OCI-LY7 (cell line): Measurements from ENCODE around the gene RIMKLB. TPM values are rescaled to one million over a fixed set of nuclear protein-coding genes. Genes with fewer than 3 reads are reported as not detected.

Experiments
- BruUV-seq: library from RNA; stranded (reverse); fragments of 400-500 nt; replicated peaks from 2 replicates; lab custom pipeline; 2021; lab: Mats Ljungman, UMichigan
- CTCF ChIA-PET: fragments of 300-600 bp; sonication (Branson Sonifier 250); formaldehyde crosslinking; loops from one replicate; lab custom pipeline; 2022; ENCODE audit warnings: antibody characterized with exemption; ENCODE audit not compliant: unreplicated experiment; lab: Charles Lee
- POLR2A ChIA-PET: fragments of 300-600 bp; sonication (Branson Sonifier 250); formaldehyde crosslinking; loops from one replicate; lab custom pipeline; 2022; ENCODE audit warnings: antibody characterized with exemption; lab: Charles Lee
- DNase-seq: peaks from one replicate; pipeline ENCODE4 v3.0.0-alpha.2; 2015; ENCODE audit warnings: low spot score
- H2AFZ ChIP-seq: fragments of 200-600 bp; sonication (generic), shearing (Covaris generic); 2 replicates; pipeline ENCODE4 v1.6.1; 2014; ENCODE audit warnings: mild to moderate bottlenecking, antibody characterized with exemption, low read length, moderate library complexity
- H3K27ac ChIP-seq: fragments of 200-600 bp; sonication (generic); 2 replicates; pipeline ENCODE4 v1.5.1; 2014; ENCODE audit warnings: mixed run types, low read depth, mild to moderate bottlenecking, moderate library complexity, low read length, inconsistent platforms; ENCODE audit not compliant: poor library complexity, severe bottlenecking
- H3K36me3 ChIP-seq: fragments of 200-600 bp; sonication (generic); 2 replicates; pipeline ENCODE4 v1.6.1; 2014; ENCODE audit warnings: mild to moderate bottlenecking, antibody characterized with exemption, low read length, moderate library complexity, mixed read lengths; ENCODE audit not compliant: insufficient read depth
- H3K4me1 ChIP-seq: fragments of 200-600 bp; sonication (generic); 2 replicates; pipeline ENCODE4 v1.5.1; 2014; ENCODE audit warnings: mild to moderate bottlenecking, low read length; ENCODE audit not compliant: insufficient read depth, poor library complexity, severe bottlenecking
- H3K4me2 ChIP-seq: fragments of 200-600 bp; sonication (generic); 2 replicates; pipeline ENCODE4 v1.6.1; 2014; ENCODE audit warnings: mild to moderate bottlenecking, low read length
- H3K4me3 ChIP-seq: fragments of 200-600 bp; sonication (generic); 2 replicates; pipeline ENCODE4 v1.5.1; 2014; ENCODE audit warnings: mild to moderate bottlenecking, low read depth, low read length; ENCODE audit not compliant: poor library complexity, severe bottlenecking
- H3K79me2 ChIP-seq: fragments of 200-600 bp; sonication (generic); 2 replicates; pipeline ENCODE4 v1.6.1; 2016; ENCODE audit warnings: low read depth, mild to moderate bottlenecking, low read length, moderate library complexity, mixed read lengths; ENCODE audit not compliant: insufficient read depth
- H3K9me2 ChIP-seq: fragments of 200-600 bp; sonication (generic); 2 replicates; pipeline ENCODE4 v1.6.1; 2016; ENCODE audit warnings: mild to moderate bottlenecking, low read length, mixed read lengths; ENCODE audit not compliant: insufficient read depth
- H3K9me3 ChIP-seq: fragments of 200-600 bp; sonication (generic); 2 replicates; pipeline ENCODE4 v1.6.1; 2014; ENCODE audit warnings: mild to moderate bottlenecking, mixed run types, low read length, mixed read lengths
- H4K20me1 ChIP-seq: fragments of 200-600 bp; sonication (generic); 2 replicates; pipeline ENCODE4 v1.6.1; 2014; ENCODE audit warnings: mild to moderate bottlenecking, antibody characterized with exemption, low read length, moderate library complexity, mixed read lengths; ENCODE audit not compliant: insufficient read depth
- EZH2phosphoT487 ChIP-seq: fragments of 200-600 bp; sonication (generic); IDR thresholded peaks from 2 replicates; pipeline ENCODE4 v1.6.1; 2018; ENCODE audit warnings: low read depth, borderline replicate concordance, mild to moderate bottlenecking, mixed run types, antibody characterized with exemption, low read length, moderate library complexity, mixed read lengths
- intact Hi-C: fragments of 100-400 bp; cut with micrococcal nuclease; formaldehyde crosslinking; loops from one replicate; pipeline ENCODE4 v1.10.0; 2022; ENCODE audit not compliant: unreplicated experiment
- total RNA-seq, 2 experiments: library from RNA; depleted of rRNA in 1 of 2; stranded (reverse); fragments of >200 nt in 1 of 2; shearing (Covaris generic) in 1 of 2; gene quantifications; 2 replicates each; pipeline ENCODE4 v1.2.3, GENCODE V29; 2014 to 2022
- TF ChIP-seq, protein P1 (sequence below): fragments of 200-600 bp; sonication (generic); conservative IDR thresholded peaks from 2 replicates; pipeline ENCODE4 v1.5.1; 2014; ENCODE audit warnings: mild to moderate bottlenecking, antibody characterized with exemption, low read length, moderate library complexity, mixed read lengths

RIMKLB gene
- total RNA-seq, 2 experiments from 2014 or later: 84.6 to 109 TPM

DNA sequence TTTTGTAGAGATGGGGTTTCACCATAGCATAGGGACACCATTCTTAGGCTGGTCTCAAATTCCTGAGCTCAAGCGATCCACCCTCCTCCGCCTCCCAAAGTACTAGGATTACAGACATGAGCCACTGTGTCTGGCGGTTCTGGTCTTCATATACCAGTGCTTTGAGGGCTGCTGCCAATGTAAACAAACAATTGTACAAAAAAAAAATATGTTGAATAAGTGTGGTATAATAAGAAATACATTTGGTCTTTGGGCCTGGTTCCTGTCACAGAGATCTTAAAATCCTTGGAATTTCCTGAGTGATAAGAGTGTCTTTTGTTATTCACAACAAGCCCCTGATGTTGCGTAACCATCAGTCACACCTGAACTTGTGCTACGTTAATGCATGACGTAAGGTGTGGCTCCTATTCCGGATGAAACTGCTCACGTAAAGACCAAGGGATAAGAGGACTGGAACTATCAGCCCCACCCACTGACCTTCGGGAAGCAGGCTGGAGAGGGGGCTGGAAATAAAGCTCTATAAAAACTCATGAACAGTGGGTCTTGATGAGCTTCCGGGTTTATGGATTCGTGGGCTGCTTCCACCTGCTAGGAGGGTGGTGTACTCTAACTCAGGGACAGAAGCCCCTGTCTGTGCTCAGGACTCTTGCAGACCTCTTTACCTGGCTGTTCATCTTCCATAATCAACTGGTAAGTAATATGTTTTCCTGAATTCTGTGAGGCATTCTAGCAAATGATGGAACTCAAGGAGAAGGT is 16.5 kb upstream of the RIMKLB start:
- H3K79me2 ChIP-seq: no peaks in the 10 kb centered on the region
- intact Hi-C loops: loop anchor here (2.0 to 5.0 kb wide), 2 partner anchors 77 to 139 kb away; partner anchors contain the start of gene CLEC4E
- H3K4me1 ChIP-seq: peaks cover 18% of the 10 kb centered on the region
- H4K20me1 ChIP-seq: no peaks in the 10 kb centered on the region
- no peaks in the 10 kb centered on the region for H3K9me2 ChIP-seq
- no peak overlapping the region for H3K27ac ChIP-seq
- no peak overlapping the region for H3K4me2 ChIP-seq
- H3K9me3 ChIP-seq: no peaks in the 10 kb centered on the region
- H2AFZ ChIP-seq: peak overlapping the region; percentile 53; the same call in 1 of the 2 replicates
- TF ChIP-seq, protein P1, sequence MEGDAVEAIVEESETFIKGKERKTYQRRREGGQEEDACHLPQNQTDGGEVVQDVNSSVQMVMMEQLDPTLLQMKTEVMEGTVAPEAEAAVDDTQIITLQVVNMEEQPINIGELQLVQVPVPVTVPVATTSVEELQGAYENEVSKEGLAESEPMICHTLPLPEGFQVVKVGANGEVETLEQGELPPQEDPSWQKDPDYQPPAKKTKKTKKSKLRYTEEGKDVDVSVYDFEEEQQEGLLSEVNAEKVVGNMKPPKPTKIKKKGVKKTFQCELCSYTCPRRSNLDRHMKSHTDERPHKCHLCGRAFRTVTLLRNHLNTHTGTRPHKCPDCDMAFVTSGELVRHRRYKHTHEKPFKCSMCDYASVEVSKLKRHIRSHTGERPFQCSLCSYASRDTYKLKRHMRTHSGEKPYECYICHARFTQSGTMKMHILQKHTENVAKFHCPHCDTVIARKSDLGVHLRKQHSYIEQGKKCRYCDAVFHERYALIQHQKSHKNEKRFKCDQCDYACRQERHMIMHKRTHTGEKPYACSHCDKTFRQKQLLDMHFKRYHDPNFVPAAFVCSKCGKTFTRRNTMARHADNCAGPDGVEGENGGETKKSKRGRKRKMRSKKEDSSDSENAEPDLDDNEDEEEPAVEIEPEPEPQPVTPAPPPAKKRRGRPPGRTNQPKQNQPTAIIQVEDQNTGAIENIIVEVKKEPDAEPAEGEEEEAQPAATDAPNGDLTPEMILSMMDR: no peak
- TF ChIP-seq EZH2phosphoT487: no peak
- BruUV-seq: no TSS peak
- DNase-seq: no peak
- ChIA-PET POLR2A (interaction anchor here (0.6 to 1.3 kb wide), 6 partner anchors 8 to 222 kb away, joined by 3 to 8 read pairs (median 3); no protein-coding TSS in a partner anchor), CTCF (interaction anchor here (0.6 to 1.4 kb wide), 3 partner anchors 36 to 179 kb away, joined by 3 to 4 read pairs (median 4); no protein-coding TSS in a partner anchor)
- no peak overlapping the region for H3K4me3 ChIP-seq
- no peaks in the 10 kb centered on the region for H3K36me3 ChIP-seq

- peak overlapping the region; percentile 2 for H3K27ac ChIP-seq
- TF ChIP-seq, protein P1: no peak
- TF ChIP-seq EZH2phosphoT487: no peak
- no peaks in the 10 kb centered on the region for H3K79me2 ChIP-seq
- H4K20me1 ChIP-seq: no peaks in the 10 kb centered on the region
- CTCF ChIA-PET: no interaction called here
- POLR2A ChIA-PET: interaction anchor here (0.6 to 1.7 kb wide), 4 partner anchors 17 to 149 kb away, joined by 3 to 8 read pairs (median 3); no protein-coding TSS in a partner anchor
- no peaks in the 10 kb centered on the region for H3K9me2 ChIP-seq
- H3K4me3 ChIP-seq: no peak overlapping the region
- intact Hi-C loops: no loop called here
- no TSS peak for BruUV-seq
- H3K4me2 ChIP-seq: no peak overlapping the region
- no peaks in the 10 kb centered on the region for H3K9me3 ChIP-seq
- no peaks in the 10 kb centered on the region for H3K36me3 ChIP-seq
- no peak for DNase-seq
- peaks cover 51% of the 10 kb centered on the region for H3K4me1 ChIP-seq
- peak overlapping the region; percentile 20; the same call in 1 of the 2 replicates for H2AFZ ChIP-seq
Measured at GRCh38 chr12:8685051-8685450, 12.7 kb upstream of the RIMKLB start.
